Endothelial cell of umbilical vein (primary cell): ENCODE results near the gene TWIST2. TPM values are rescaled to one million over a fixed set of nuclear protein-coding genes. Genes with fewer than 3 reads are reported as not detected.

Experiments used
- BruUV-seq: library from RNA; stranded (reverse); fragments of 400-500 nt; replicated peaks from 2 replicates; lab custom pipeline; 2021; lab: Mats Ljungman, UMichigan
- CTCF ChIA-PET: fragments of 300-600, 350-600 bp; sonication (Branson Sonifier 250); formaldehyde crosslinking; loops from one replicate; lab custom pipeline; 2021; ENCODE audit warnings: antibody characterized with exemption, inconsistent platforms; lab: Charles Lee
- POLR2A ChIA-PET: fragments of 300-600, 350-600 bp; sonication (Branson Sonifier 250); formaldehyde crosslinking; loops from one replicate; lab custom pipeline; 2021; ENCODE audit warnings: antibody characterized with exemption, inconsistent platforms; lab: Charles Lee
- DNase-seq: peaks from one replicate; pipeline ENCODE4 v3.0.0-alpha.2; 2011; ENCODE audit warnings: low read depth, low spot score
- FAIRE-seq: peaks from 2 replicates; lab custom pipeline; 2011; peaks lifted over from hg19 to GRCh38; lab: Jason Lieb, UNC
- H2AFZ ChIP-seq: 2 replicates; pipeline ENCODE4 v1.6.0; 2012; ENCODE audit warnings: low read depth, low read length, control low read depth, inconsistent platforms
- H3K27ac ChIP-seq: 2 replicates; pipeline ENCODE4 v1.5.1; 2011; ENCODE audit warnings: low read depth, mild to moderate bottlenecking, control low read depth, low read length, moderate library complexity; ENCODE audit not compliant: insufficient read depth
- H3K27me3 ChIP-seq, 2 experiments: 2 replicates each; pipeline versions ENCODE4 v1.6.0 to v1.6.1; 2011; ENCODE audit warnings: low read length in 2 of 2, mixed read lengths in 1 of 2; ENCODE audit not compliant: control insufficient read depth in 2 of 2, insufficient read depth in 2 of 2
- H3K36me3 ChIP-seq, 2 experiments: 2 replicates in 1 of 2; 3 replicates in 1 of 2; pipeline ENCODE4 v1.5.1; 2011; ENCODE audit warnings: low read length in 2 of 2, mild to moderate bottlenecking in 1 of 2, moderate library complexity in 1 of 2; ENCODE audit not compliant: control insufficient read depth in 2 of 2, insufficient read depth in 2 of 2; ENCODE audit errors: extremely low read depth in 1 of 2
- H3K4me1 ChIP-seq: 3 replicates; pipeline ENCODE4 v1.5.1; 2011; ENCODE audit warnings: mild to moderate bottlenecking, low read length; ENCODE audit not compliant: control insufficient read depth, insufficient read depth; ENCODE audit errors: extremely low read depth
- H3K4me2 ChIP-seq: 2 replicates; pipeline ENCODE4 v1.6.1; 2011; ENCODE audit warnings: low read length, control low read depth, mixed read lengths; ENCODE audit not compliant: insufficient read depth
- H3K4me3 ChIP-seq, 3 experiments: fragments of 200-600 bp in 1 of 3; sonication (generic), shearing (Covaris generic) in 1 of 3; replicated peaks in 1 of 3; 2 replicates each; pipeline ENCODE4 v1.5.1; 2011 to 2016; ENCODE audit warnings: control low read depth in 3 of 3, low read length in 3 of 3, mild to moderate bottlenecking in 2 of 3, inconsistent platforms in 1 of 3, low read depth in 1 of 3, moderate library complexity in 1 of 3; ENCODE audit not compliant: insufficient read depth in 1 of 3
- H3K79me2 ChIP-seq: 2 replicates; pipeline ENCODE4 v1.6.0; 2012; ENCODE audit warnings: low read length, inconsistent platforms; ENCODE audit not compliant: control insufficient read depth, insufficient read depth
- H3K9ac ChIP-seq: replicated peaks from 2 replicates; pipeline ENCODE3; 2011; ENCODE audit warnings: low read length, control low read depth; ENCODE audit not compliant: insufficient read depth; ENCODE audit errors: extremely low read depth
- H3K9me1 ChIP-seq: replicated peaks from 3 replicates; pipeline ENCODE4 v1.6.0; 2011; ENCODE audit warnings: mild to moderate bottlenecking, low read length; ENCODE audit not compliant: control insufficient read depth, insufficient read depth; ENCODE audit errors: extremely low read depth
- H3K9me3 ChIP-seq: replicated peaks from 2 replicates; pipeline ENCODE4 v1.5.1; 2012; ENCODE audit warnings: low read length, inconsistent platforms; ENCODE audit not compliant: control insufficient read depth, insufficient read depth
- H4K20me1 ChIP-seq: replicated peaks from 2 replicates; pipeline ENCODE3; 2011; ENCODE audit warnings: mild to moderate bottlenecking, low read length; ENCODE audit not compliant: control insufficient read depth, insufficient read depth; ENCODE audit errors: extremely low read depth
- CTCF ChIP-seq, 2 donors: IDR thresholded peaks; 1 replicate in 1 of 2; 2 replicates in 1 of 2; pipeline ENCODE4 v1.5.1; 2011; ENCODE audit warnings: low read length in 2 of 2, mild to moderate bottlenecking in 2 of 2, moderate library complexity in 2 of 2, control low read depth in 1 of 2, inconsistent platforms in 1 of 2, low read depth in 1 of 2; ENCODE audit not compliant: insufficient read depth in 1 of 2; ENCODE audit errors: extremely low read depth in 1 of 2
- EZH2 ChIP-seq: IDR thresholded peaks from 2 replicates; pipeline ENCODE4 v1.6.1; 2012; ENCODE audit warnings: borderline replicate concordance, low read depth, mild to moderate bottlenecking, moderate library complexity, low read length, inconsistent platforms; ENCODE audit not compliant: severe bottlenecking
- FOS ChIP-seq: IDR thresholded peaks from 2 replicates; pipeline ENCODE4 v1.6.1; 2011; ENCODE audit warnings: mild to moderate bottlenecking, low read length, moderate library complexity, borderline replicate concordance; ENCODE audit not compliant: insufficient read depth
- GATA2 ChIP-seq: IDR thresholded peaks from 2 replicates; pipeline ENCODE4 v1.7.0; 2011; ENCODE audit warnings: low read depth, mild to moderate bottlenecking, moderate library complexity, mixed read lengths, low read length; ENCODE audit not compliant: insufficient read length, insufficient read depth
- JUN ChIP-seq: IDR thresholded peaks from 2 replicates; pipeline ENCODE4 v1.6.1; 2011; ENCODE audit warnings: borderline replicate concordance, low read depth; ENCODE audit not compliant: insufficient read length, insufficient read depth
- MAX ChIP-seq: IDR thresholded peaks from 2 replicates; pipeline ENCODE4 v1.6.1; 2011; ENCODE audit not compliant: insufficient read depth, insufficient read length
- MYC ChIP-seq: IDR thresholded peaks from one replicate; pipeline ENCODE4 v1.6.1; 2011; ENCODE audit warnings: mild to moderate bottlenecking, low read depth, low read length
- POLR2A ChIP-seq: IDR thresholded peaks from 2 replicates; pipeline ENCODE4 v1.6.1; 2012; ENCODE audit warnings: low read depth, mild to moderate bottlenecking, control low read depth, low read length
- POLR2AphosphoS5 ChIP-seq: IDR thresholded peaks from 2 replicates; pipeline ENCODE4 v1.6.1; 2012; ENCODE audit warnings: low read depth, mild to moderate bottlenecking, control low read depth, low read length, moderate library complexity; ENCODE audit not compliant: insufficient read depth
- dilution Hi-C: fragments of 300-500 bp; cut with MboI; formaldehyde crosslinking; loops from one replicate; pipeline ENCODE4 v1.15.0; 2019; ENCODE audit warnings: low sequenced_read_pairs; ENCODE audit not compliant: extremely low pct_ligation_motif_present
- intact Hi-C: fragments of 100-400 bp; cut with micrococcal nuclease; formaldehyde crosslinking; loops from one replicate; pipeline ENCODE4 v1.10.0; 2022
- polyA plus RNA-seq, 4 experiments: library from polyadenylated mRNA; depleted of rRNA in 3 of 4; stranded (reverse) in 3 of 4; unstranded in 1 of 4; fragments of >200 nt; gene quantifications; 2 replicates each; pipeline versions ENCODE4 v1.2.1 to v1.2.3, GENCODE V29; 2011 to 2012; ENCODE audit warnings: missing spikeins in 1 of 4
- total RNA-seq: library from RNA; stranded (reverse); gene quantifications from 2 replicates; pipeline ENCODE4 v1.2.3, GENCODE V29; 2021

The TWIST2 gene
- total and polyA plus RNA-seq, 2 donors (not counting 3 experiments of a cell fraction or from before 2014, with no cell fraction given), result 2.3 to 3.4 TPM

GRCh38 chr2:238924032-238924431 is 76.1 kb downstream of the TWIST2 start:
- H3K4me2 ChIP-seq, result no peak overlapping the region
- FAIRE-seq (no peak), DNase-seq (no peak)
- no peaks in the 10 kb centered on the region for H3K9me3 ChIP-seq
- H2AFZ ChIP-seq, result no peak overlapping the region
- no peaks in the 10 kb centered on the region for H3K4me1 ChIP-seq
- CTCF ChIA-PET, result no interaction called here
- POLR2A ChIA-PET, result no interaction called here
- H3K9me1 ChIP-seq, result no peaks in the 10 kb centered on the region
- TF ChIP-seq FOS, result no peak
- no peak for TF ChIP-seq JUN
- no peak for TF ChIP-seq EZH2
- no peak for TF ChIP-seq MAX
- TF ChIP-seq CTCF (IDR thresholded peaks at IDR 0.05; ENCODE audit: extremely low read depth in 1 of 2, insufficient read depth in 1 of 2, low read depth in 1 of 2, low read length in 2 of 2), result no peak
- TF ChIP-seq POLR2A, result no peak
- no peak overlapping the region for H3K27ac ChIP-seq
- no TSS peak for BruUV-seq
- no peaks in the 10 kb centered on the region for H4K20me1 ChIP-seq
- H3K4me3 ChIP-seq, result no peak overlapping the region
- no peaks in the 10 kb centered on the region for H3K36me3 ChIP-seq
- no peak overlapping the region for H3K9ac ChIP-seq
- H3K27me3 ChIP-seq, result no peaks in the 10 kb centered on the region
- intact Hi-C loops, result no loop called here
- no peaks in the 10 kb centered on the region for H3K79me2 ChIP-seq
- dilution Hi-C loops, result no loop called here

GRCh38 chr2:238924796-238925195 is 76.9 kb downstream of the TWIST2 start:
- Histone ChIP-seq H3K79me2 (no peaks in the 10 kb centered on the region), H4K20me1 (no peaks in the 10 kb centered on the region), H3K4me3 (no peak overlapping the region), H2AFZ (no peak overlapping the region), H3K9me3 (no peaks in the 10 kb centered on the region), H3K9me1 (no peaks in the 10 kb centered on the region), H3K9ac (no peak overlapping the region), H3K27ac (no peak overlapping the region), H3K4me1 (no peaks in the 10 kb centered on the region), H3K27me3 (no peaks in the 10 kb centered on the region), H3K4me2 (no peak overlapping the region), H3K36me3 (no peaks in the 10 kb centered on the region)
- CTCF ChIA-PET, result no interaction called here
- TF ChIP-seq JUN (no peak), POLR2A (no peak), MYC (no peak), FOS (no peak), POLR2AphosphoS5 (no peak), GATA2 (no peak), MAX (no peak), EZH2 (no peak), CTCF (IDR thresholded peaks at IDR 0.05; ENCODE audit: extremely low read depth in 1 of 2, insufficient read depth in 1 of 2, low read depth in 1 of 2, low read length in 2 of 2) (no peak)
- POLR2A ChIA-PET, result no interaction called here
- FAIRE-seq, result no peak
- intact Hi-C loops (no loop called here), dilution Hi-C loops (no loop called here)
- BruUV-seq, result no TSS peak
- peak; percentile 10 for DNase-seq
